Stimulated activated naive CD8-positive, alpha-beta T cell treated with anti-CD3 and anti-CD28 coated beads, Interleukin-15, Interleukin-2, amounts not matched to agents 100 U/mL and 50 U/mL, for 24 hours (primary cell): Measurements from ENCODE around the gene TRAPPC2.
A peak's percentile ranks its signal among the peaks of the same experiment; 100 is the strongest.
"Not testable (repeated sequence)": the region's sequence is repeated elsewhere in the genome, so short reads cannot be mapped to it uniquely, and the experiment has no call there.

ENCODE experiments used
- ATAC-seq: fragments of 150-1000 bp; cut with Tn5 transposase; one replicate; pipeline ENCODE4 v1.10.0; 2021
- DNase-seq: peaks from one replicate; pipeline ENCODE4 v3.0.0; 2021

Gene TRAPPC2

GRCh38 chrX:13747836-13748235, 13.4 kb upstream of the TRAPPC2 start:
- ATAC-seq: no peak
- no peak for DNase-seq

GRCh38 chrX:13742397-13743176, 8.2 kb upstream of the TRAPPC2 start:
- peak; percentile 24 for DNase-seq

DNA sequence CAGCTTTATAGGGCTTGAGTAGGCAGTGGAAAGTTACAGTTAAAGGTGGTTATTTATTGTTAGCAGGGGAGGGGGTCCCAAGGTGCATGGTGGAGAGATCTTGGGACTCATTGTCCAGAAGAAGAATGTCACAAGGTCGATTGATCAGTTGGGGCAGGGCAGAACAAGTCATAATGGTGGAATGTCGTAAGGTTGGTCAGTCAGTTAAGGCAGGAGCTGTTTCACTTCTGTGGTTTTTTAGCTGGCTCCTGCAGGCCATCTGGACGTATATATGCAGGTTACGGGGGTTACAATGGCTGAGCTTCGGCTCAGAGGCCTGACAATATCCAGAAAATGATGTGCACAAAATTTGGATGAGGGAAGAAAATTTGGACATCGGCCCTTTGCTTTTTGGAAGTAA, 7.3 kb upstream of the TRAPPC2 start:
- DNase-seq (no peak), ATAC-seq (no peak)

More at GRCh38 chrX:13742397-13743176, 8.2 kb upstream of the TRAPPC2 start:
- peak; percentile 85 for ATAC-seq

DNA sequence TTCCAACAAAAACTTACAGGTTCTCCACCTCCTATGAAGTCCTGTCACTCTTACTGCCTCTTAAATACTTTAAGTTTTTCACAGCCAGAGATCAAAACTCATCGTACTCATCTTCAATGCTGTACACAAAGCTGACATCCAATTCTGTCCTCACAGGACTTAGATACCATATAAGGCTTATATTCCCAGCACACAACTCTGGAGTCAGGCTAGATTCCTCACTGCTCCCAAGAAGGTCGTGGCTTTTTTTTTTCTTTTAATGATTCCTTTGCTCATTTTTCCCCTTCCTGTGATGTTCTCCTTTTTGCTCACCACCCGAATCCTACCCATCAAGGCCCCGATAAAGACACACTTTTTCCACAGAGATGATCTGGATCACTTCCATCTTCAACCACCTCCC, 914 bp downstream of the TRAPPC2 start:
- DNase-seq: no peak
- no peak for ATAC-seq

DNA sequence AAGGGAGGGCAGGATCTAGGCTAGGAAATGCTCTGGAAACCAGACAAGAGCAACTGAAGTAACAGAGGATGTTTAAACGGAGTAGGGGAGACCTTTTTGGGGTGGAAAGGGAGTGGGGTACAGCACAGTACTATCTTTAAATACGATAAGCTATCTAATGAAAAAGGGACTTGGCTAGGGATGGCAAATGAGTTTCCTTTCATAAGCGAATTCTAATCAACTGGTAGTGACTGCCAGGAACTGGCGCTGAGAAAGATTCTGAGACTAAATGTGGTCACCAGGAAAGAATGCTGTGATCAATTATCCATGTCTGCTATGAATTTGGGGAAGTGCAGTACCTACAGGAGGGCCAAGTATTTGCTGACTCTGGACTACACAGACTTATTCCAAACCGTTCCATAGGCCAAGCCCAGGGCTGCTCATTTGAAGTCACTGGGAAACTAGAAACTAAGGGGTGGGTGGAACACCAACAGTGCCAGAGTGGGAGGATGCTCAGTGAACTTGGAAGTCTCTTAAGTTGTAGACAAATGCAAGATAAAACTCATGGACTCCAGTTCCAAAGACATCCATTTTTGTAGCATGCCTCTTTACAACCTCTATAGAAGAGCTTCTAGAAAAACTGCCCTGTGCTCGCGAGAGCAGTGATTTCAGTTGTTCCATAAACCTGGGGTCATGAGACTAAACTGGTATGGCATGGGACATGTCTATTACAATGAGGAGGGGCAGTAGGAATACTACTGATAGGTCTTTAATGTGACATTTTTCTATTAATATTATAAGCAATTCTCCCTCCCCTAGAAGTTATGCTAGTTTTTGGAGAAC, 2.0 kb downstream of the TRAPPC2 start:
- DNase-seq (no peak), ATAC-seq (no peak)

GRCh38 chrX:13730523-13730922, 3.9 kb downstream of the TRAPPC2 start:
- DNase-seq, ATAC-seq: not testable (repeated sequence)

GRCh38 chrX:13726583-13726982, 7.8 kb downstream of the TRAPPC2 start:
- ATAC-seq: not testable (repeated sequence)

GRCh38 chrX:13724878-13725277, 9.5 kb downstream of the TRAPPC2 start:
- not testable (repeated sequence) for ATAC-seq
- DNase-seq: peak; percentile 19

More at GRCh38 chrX:13726583-13726982, 7.8 kb downstream of the TRAPPC2 start:
- not testable (repeated sequence) for DNase-seq

- DNase-seq (no peak), ATAC-seq (no peak)
Observed at GRCh38 chrX:13721819-13722519, 12.5 kb downstream of the TRAPPC2 start.

GRCh38 chrX:13721371-13721770, 13.0 kb downstream of the TRAPPC2 start:
- ATAC-seq: no peak
- no peak for DNase-seq

DNA sequence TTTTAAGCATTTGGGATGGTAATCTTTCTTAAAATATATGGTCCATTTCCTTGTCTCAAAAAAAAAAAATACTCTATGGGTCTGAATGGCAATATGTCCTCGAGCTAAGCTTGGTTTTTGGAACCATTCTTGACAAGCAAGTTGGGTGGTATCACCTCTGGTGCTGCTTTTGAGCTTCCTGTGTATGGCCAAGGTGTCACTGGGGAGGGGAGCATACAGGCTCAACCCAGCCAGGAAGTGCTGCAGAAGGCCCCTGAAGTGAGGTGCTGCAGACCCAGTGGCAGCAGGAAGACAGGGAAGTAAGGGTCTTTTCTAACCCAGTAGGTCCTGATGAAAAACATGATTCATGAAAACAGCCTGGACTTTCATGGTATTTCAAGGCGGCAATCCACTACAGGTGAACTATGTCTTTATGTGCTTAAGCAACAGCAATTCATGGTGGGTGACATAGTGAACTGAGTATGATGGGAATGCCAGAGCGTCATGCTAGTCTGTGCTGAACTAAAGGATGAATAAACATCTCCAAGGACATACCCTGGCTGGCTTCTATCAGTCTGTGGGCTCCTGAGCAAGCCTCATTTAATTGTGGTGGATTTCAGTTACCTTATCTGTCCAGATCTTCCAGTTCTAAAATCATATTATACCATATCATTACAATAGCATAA, 15.1 kb downstream of the TRAPPC2 start:
- DNase-seq (no peak), ATAC-seq (no peak)

DNA sequence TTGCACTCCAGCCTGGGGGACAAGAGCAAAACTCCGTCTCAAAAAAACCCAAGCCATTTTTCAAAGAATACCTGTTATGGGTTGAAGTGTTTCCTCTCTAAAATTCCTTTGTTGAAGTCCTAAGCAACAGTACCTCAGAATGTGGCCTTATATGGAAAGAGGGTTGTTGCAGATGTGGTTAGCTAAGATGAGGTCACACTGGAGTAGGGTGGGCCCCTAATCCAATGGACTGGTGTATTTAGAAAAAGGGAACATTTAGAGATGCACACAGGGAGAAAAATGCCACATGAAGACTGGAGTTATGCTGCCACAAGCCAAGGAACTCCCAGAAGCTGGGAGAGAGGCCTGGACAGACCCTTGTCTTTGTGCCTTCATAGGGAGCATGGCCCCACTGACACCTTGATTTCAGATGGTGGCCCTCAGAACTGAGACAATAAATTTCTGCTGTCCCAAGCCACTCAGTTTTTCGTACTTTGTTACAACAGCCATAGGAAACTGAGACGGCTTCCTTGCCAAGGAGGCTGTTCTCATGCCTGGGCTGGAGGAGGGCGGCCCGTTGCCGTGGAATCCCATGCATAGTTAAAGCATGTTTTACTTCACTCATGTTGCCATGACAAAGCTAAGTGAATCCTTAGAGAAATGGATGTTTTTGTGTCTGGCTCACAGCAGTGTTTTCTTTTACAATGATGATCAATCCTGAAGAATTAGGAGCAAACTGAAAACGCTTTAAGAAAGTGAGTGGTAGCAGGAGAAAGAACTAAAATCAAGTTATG, 16.5 kb downstream of the TRAPPC2 start:
- no peak for ATAC-seq
- no peak for DNase-seq

- peak; percentile 10 for DNase-seq
- ATAC-seq: no peak
Observed at GRCh38 chrX:13716905-13717304, 17.5 kb downstream of the TRAPPC2 start.

DNA sequence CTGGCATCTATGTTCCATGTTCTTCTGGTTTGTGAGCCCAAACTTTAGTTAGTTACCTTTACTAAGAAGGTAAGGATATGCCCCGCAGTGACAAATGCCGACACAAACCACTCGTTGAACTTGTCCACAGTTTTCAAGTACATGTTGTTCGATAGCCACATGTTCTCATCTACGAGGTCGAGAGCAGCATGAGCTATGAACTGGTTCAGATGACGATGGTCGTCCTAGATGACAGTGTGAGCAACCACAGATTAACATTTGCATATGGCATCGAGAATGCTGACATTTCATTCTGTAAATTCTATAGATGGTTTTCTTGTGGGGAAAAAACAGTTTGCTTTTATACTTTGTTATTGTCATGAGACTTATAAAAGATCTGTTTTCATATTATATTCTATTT, 18.0 kb downstream of the TRAPPC2 start:
- DNase-seq: no peak
- ATAC-seq: no peak

DNA sequence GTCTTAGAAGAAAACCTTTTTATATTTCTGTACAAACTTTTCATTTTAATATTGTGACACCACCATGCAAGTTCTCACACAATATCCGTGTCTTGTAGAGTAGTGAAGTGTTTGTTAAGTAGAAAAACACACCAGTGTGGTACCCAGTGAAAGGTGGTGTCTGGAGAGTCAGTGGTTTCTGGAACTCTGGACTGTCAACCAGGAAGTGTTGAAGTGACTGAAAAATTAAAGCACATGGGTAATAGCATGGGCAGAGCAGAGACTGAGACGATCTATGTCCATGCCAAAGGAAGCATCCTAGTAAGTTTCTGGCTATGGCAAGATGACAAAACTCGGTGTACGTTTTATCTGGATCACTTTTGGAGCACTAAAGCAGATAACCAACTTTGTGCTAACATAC, 23.3 kb downstream of the TRAPPC2 start:
- ATAC-seq (no peak), DNase-seq (no peak)

- ATAC-seq: no peak
- no peak for DNase-seq
Observed at GRCh38 chrX:13703589-13703988, 30.8 kb downstream of the TRAPPC2 start.

DNA sequence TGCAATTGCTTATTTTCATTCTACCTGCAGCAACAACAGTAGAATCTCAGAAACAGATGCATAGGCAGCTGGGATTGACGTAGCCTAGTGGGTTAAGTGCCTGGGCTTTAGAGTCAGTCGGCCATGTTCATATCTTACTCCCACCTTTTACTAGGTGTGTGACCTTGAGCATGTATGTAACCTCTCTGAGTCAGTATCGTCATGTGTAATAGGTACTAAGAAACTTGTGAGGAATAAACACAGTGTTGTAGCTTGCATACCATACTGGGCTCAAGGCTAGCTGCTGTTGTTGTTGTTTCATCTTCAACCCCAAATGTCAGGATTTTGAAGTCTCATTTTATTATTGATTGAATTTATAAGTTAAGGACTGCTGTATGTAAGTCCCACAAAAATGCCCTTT, 31.3 kb downstream of the TRAPPC2 start:
- ATAC-seq: no peak

GRCh38 chrX:13702111-13702789, 32.2 kb downstream of the TRAPPC2 start:
- no peak for ATAC-seq

More for the DNA sequence above, 31.3 kb downstream of the TRAPPC2 start:
- DNase-seq: no peak

GRCh38 chrX:13700380-13700779, 34.0 kb downstream of the TRAPPC2 start:
- ATAC-seq: no peak
- DNase-seq: no peak

More at GRCh38 chrX:13702111-13702789, 32.2 kb downstream of the TRAPPC2 start:
- DNase-seq: no peak

DNA sequence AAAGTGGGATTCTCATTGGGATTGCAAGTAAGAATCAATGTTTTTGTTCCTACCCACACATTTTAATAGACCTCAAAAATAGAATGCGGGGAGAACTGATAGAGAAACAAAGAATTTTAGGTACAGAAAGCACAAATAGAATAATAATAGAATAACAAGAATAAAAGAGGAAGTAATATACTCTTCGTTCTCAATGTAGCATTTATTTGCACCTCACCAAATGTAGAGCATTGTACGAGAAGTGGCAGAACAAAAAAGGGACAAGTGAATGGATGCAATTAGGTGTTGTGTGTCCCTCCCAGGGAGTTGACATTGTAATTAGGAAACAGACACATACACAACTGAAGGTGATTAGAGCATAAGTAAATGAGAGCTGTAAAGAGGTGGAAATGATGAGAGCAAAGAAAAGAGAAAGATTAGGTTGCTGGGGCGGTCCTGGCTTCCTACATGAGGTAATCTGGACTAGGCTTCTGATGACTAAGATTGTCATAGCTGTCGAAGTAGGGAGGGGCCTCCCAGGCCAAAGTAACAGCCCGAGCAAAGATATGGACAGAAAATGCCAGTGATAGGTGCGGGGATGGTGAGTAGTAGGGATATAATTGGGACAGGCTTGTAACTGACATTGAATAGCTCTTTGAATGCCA, 35.1 kb downstream of the TRAPPC2 start:
- no peak for DNase-seq

More for the DNA sequence above, 35.1 kb downstream of the TRAPPC2 start:
- ATAC-seq: peak; percentile 46
